H1 (cell line): Measurements from ENCODE around the gene CNDP2. TPM values are rescaled to one million over a fixed set of nuclear protein-coding genes. Genes with fewer than 3 reads are reported as not detected.

Experiments used
- CTCF ChIA-PET: fragments of 300-600 bp; sonication (Branson Sonifier 250); formaldehyde crosslinking; loops from one replicate; lab custom pipeline; 2021; ENCODE audit not compliant: partially characterized antibody; lab: Charles Lee
- POLR2A ChIA-PET: fragments of 300-600 bp; sonication (Branson Sonifier 250); formaldehyde crosslinking; loops from one replicate; lab custom pipeline; 2021; ENCODE audit warnings: inconsistent platforms; ENCODE audit not compliant: partially characterized antibody; lab: Charles Lee
- DNase-seq, 2 experiments: peaks; one replicate each; pipeline versions ENCODE4 v3.0.0 to v3.0.0-alpha.2; 2010 to 2022; ENCODE audit warnings: low spot score in 2 of 2, low read depth in 1 of 2, mixed read lengths in 1 of 2
- FAIRE-seq: peaks from 2 replicates; lab custom pipeline; 2011; peaks lifted over from hg19 to GRCh38; lab: Jason Lieb, UNC
- H2AFZ ChIP-seq: 2 replicates; pipeline ENCODE4 v1.8.1; 2012; ENCODE audit warnings: low read length, inconsistent platforms
- H2AK5ac ChIP-seq: 2 replicates; pipeline ENCODE4 v1.6.1; 2013; ENCODE audit warnings: low read depth, low read length
- H2BK120ac ChIP-seq: replicated peaks from 2 replicates; pipeline ENCODE3; 2013; ENCODE audit warnings: low read depth, low read length, inconsistent platforms
- H2BK12ac ChIP-seq: 2 replicates; pipeline ENCODE4 v1.6.1; 2013; ENCODE audit warnings: low read depth, low read length
- H2BK15ac ChIP-seq: 2 replicates; pipeline ENCODE4 v1.6.1; 2013; ENCODE audit warnings: low read length
- H2BK20ac ChIP-seq: 2 replicates; pipeline ENCODE4 v1.6.1; 2013; ENCODE audit warnings: low read length
- H2BK5ac ChIP-seq: 2 replicates; pipeline ENCODE4 v1.6.1; 2013; ENCODE audit warnings: low read depth, low read length
- H3K14ac ChIP-seq: 2 replicates; pipeline ENCODE4 v1.6.1; 2013; ENCODE audit warnings: inconsistent platforms; ENCODE audit not compliant: insufficient read length
- H3K18ac ChIP-seq: 2 replicates; pipeline ENCODE4 v1.6.1; 2013; ENCODE audit warnings: low read length; ENCODE audit errors: extremely low read depth
- H3K23ac ChIP-seq: 2 replicates; pipeline ENCODE4 v1.6.1; 2013; ENCODE audit warnings: inconsistent platforms; ENCODE audit not compliant: insufficient read length
- H3K23me2 ChIP-seq: 2 replicates; pipeline ENCODE4 v1.6.1; 2013; ENCODE audit warnings: low read depth, low read length
- H3K27ac ChIP-seq: 2 replicates; pipeline ENCODE4 v1.6.1; 2011; ENCODE audit warnings: low read depth, low read length, inconsistent platforms
- H3K27me3 ChIP-seq, 4 experiments: replicated peaks in 1 of 4; 1 replicate in 1 of 4; 2 replicates in 3 of 4; pipeline versions ENCODE4 v1.6.1 to v1.8.1; 2011 to 2013; ENCODE audit warnings: low read length in 3 of 4, mild to moderate bottlenecking in 3 of 4, inconsistent platforms in 2 of 4, mixed read lengths in 2 of 4, moderate library complexity in 1 of 4; ENCODE audit not compliant: control insufficient read depth in 3 of 4, insufficient read depth in 3 of 4; ENCODE audit errors: extremely low read depth in 1 of 4
- H3K36me3 ChIP-seq, 4 experiments: 2 replicates each; pipeline versions ENCODE4 v1.6.1 to v1.8.1; 2011 to 2013; ENCODE audit warnings: mild to moderate bottlenecking in 4 of 4, low read length in 3 of 4, moderate library complexity in 2 of 4, control low read depth in 1 of 4, inconsistent platforms in 1 of 4; ENCODE audit not compliant: insufficient read depth in 4 of 4, control insufficient read depth in 2 of 4
- H3K4ac ChIP-seq: replicated peaks from 2 replicates; pipeline ENCODE3; 2013; ENCODE audit warnings: low read length, low read depth, mixed read lengths, inconsistent platforms; ENCODE audit not compliant: insufficient read length
- H3K4me1 ChIP-seq, 4 experiments: replicated peaks in 1 of 4; 1 replicate in 1 of 4; 2 replicates in 3 of 4; pipeline versions ENCODE4 v1.6.1 to v1.8.1; 2011 to 2013; ENCODE audit warnings: low read length in 3 of 4, inconsistent platforms in 2 of 4, mixed read lengths in 1 of 4; ENCODE audit not compliant: insufficient read depth in 4 of 4, control insufficient read depth in 3 of 4
- H3K4me2 ChIP-seq, 2 experiments: 2 replicates each; pipeline versions ENCODE4 v1.6.1 to v1.8.1; 2011 to 2013; ENCODE audit warnings: low read depth in 2 of 2, low read length in 2 of 2, control low read depth in 1 of 2, inconsistent platforms in 1 of 2, mild to moderate bottlenecking in 1 of 2; ENCODE audit not compliant: insufficient read depth in 1 of 2
- H3K4me3 ChIP-seq, 4 experiments: fragments of 200-600, 300-600 bp in 1 of 4; sonication (generic), shearing (Covaris generic), sonication (Bioruptor Twin) in 1 of 4; 2 replicates each; pipeline versions ENCODE4 v1.5.1 to v1.8.1; 2011 to 2016; ENCODE audit warnings: low read length in 4 of 4, low read depth in 3 of 4, control low read depth in 2 of 4, inconsistent platforms in 2 of 4, mild to moderate bottlenecking in 2 of 4, mixed read lengths in 1 of 4, moderate library complexity in 1 of 4; ENCODE audit not compliant: insufficient read depth in 2 of 4; ENCODE audit errors: extremely low read depth in 1 of 4
- H3K56ac ChIP-seq: replicated peaks from 2 replicates; pipeline ENCODE3; 2013; ENCODE audit warnings: low read depth, mild to moderate bottlenecking, mixed read lengths, low read length, inconsistent platforms; ENCODE audit not compliant: insufficient read length
- H3K79me1 ChIP-seq: 2 replicates; pipeline ENCODE4 v1.6.1; 2013; ENCODE audit warnings: low read depth, low read length, control low read depth
- H3K79me2 ChIP-seq, 2 experiments: 2 replicates each; pipeline versions ENCODE4 v1.6.1 to v1.8.1; 2012 to 2013; ENCODE audit warnings: low read length in 2 of 2, mild to moderate bottlenecking in 2 of 2, inconsistent platforms in 1 of 2; ENCODE audit not compliant: insufficient read depth in 2 of 2, control insufficient read depth in 1 of 2
- H3K9ac ChIP-seq, 4 experiments: replicated peaks in 1 of 4; 1 replicate in 1 of 4; 2 replicates in 3 of 4; pipeline versions ENCODE4 v1.6.1 to v1.8.1; 2011 to 2013; ENCODE audit warnings: low read depth in 3 of 4, low read length in 3 of 4, control low read depth in 2 of 4, mild to moderate bottlenecking in 2 of 4, moderate library complexity in 2 of 4, inconsistent platforms in 1 of 4; ENCODE audit errors: extremely low read depth in 1 of 4
- H3K9me3 ChIP-seq, 2 experiments: 2 replicates each; pipeline versions ENCODE4 v1.6.1 to v1.8.1; 2012 to 2013; ENCODE audit warnings: mild to moderate bottlenecking in 2 of 2, moderate library complexity in 2 of 2, control low read depth in 1 of 2, inconsistent platforms in 1 of 2, low read depth in 1 of 2, low read length in 1 of 2, mixed read lengths in 1 of 2; ENCODE audit not compliant: insufficient read depth in 2 of 2
- H4K20me1 ChIP-seq, 2 experiments: replicated peaks in 1 of 2; 2 replicates each; pipeline versions ENCODE3 to v1.8.1; 2011 to 2013; ENCODE audit warnings: inconsistent platforms in 2 of 2, low read length in 2 of 2, mild to moderate bottlenecking in 1 of 2; ENCODE audit not compliant: insufficient read depth in 2 of 2, control insufficient read depth in 1 of 2
- H4K5ac ChIP-seq: 2 replicates; pipeline ENCODE4 v1.6.1; 2013; ENCODE audit warnings: low read length, low read depth, mixed read lengths, inconsistent platforms; ENCODE audit not compliant: insufficient read length
- H4K8ac ChIP-seq: 2 replicates; pipeline ENCODE4 v1.8.0; 2013; ENCODE audit warnings: mild to moderate bottlenecking, moderate library complexity, low read length, inconsistent platforms; ENCODE audit not compliant: insufficient read depth; ENCODE audit errors: extremely low read depth
- H4K91ac ChIP-seq: replicated peaks from 2 replicates; pipeline ENCODE3; 2013; ENCODE audit warnings: low read length, mixed read lengths, inconsistent platforms; ENCODE audit not compliant: insufficient read length
- ATF2 ChIP-seq: IDR thresholded peaks from 2 replicates; pipeline ENCODE4 v1.6.1; 2012; ENCODE audit warnings: low read length, inconsistent platforms
- BACH1 ChIP-seq: IDR thresholded peaks from 2 replicates; pipeline ENCODE4 v1.6.1; 2012; ENCODE audit warnings: low read length, improper control_type of control experiment
- E2F6 ChIP-seq: IDR thresholded peaks from 2 replicates; pipeline ENCODE4 v1.6.1; 2012; ENCODE audit warnings: inconsistent platforms
- KDM4A ChIP-seq: IDR thresholded peaks from one replicate; pipeline ENCODE4 v1.7.1; 2012; ENCODE audit warnings: low read depth, mild to moderate bottlenecking, moderate library complexity, low read length, inconsistent platforms; ENCODE audit not compliant: severe bottlenecking
- NANOG ChIP-seq: IDR thresholded peaks from 2 replicates; pipeline ENCODE4 v1.6.1; 2011; ENCODE audit warnings: low read length, low read depth, mild to moderate bottlenecking, inconsistent platforms; ENCODE audit not compliant: insufficient read depth, poor library complexity, severe bottlenecking
- PHF8 ChIP-seq: fragments of 200-600 bp; sonication (generic); conservative IDR thresholded peaks from 2 replicates; pipeline ENCODE4 v1.7.1; 2012; ENCODE audit warnings: low read depth, mild to moderate bottlenecking, inconsistent platforms, low read length, moderate library complexity
- RBBP5 ChIP-seq: IDR thresholded peaks from 2 replicates; pipeline ENCODE4 v1.7.1; 2012; ENCODE audit warnings: low read depth, mild to moderate bottlenecking, inconsistent platforms, low read length, moderate library complexity, borderline replicate concordance
- RNF2 ChIP-seq: fragments of 200-900, 300-1000 bp; sonication (generic); IDR thresholded peaks from 2 replicates; pipeline ENCODE4 v1.7.1; 2016; ENCODE audit warnings: borderline replicate concordance, low read depth, mild to moderate bottlenecking, antibody characterized with exemption, low read length; ENCODE audit not compliant: poor library complexity, severe bottlenecking; ENCODE audit errors: missing control alignments
- SP4 ChIP-seq: IDR thresholded peaks from 2 replicates; pipeline ENCODE4 v1.6.1; 2012; ENCODE audit warnings: low read length, inconsistent platforms
- TBP ChIP-seq: IDR thresholded peaks from 2 replicates; pipeline ENCODE4 v1.6.1; 2011; ENCODE audit warnings: low read depth, low read length, improper control_type of control experiment
- WGBS, 2 experiments: shearing (Covaris generic) in 1 of 2; methylation state at CpG; one replicate each; pipeline versions ENCODE4 v1.1.6 to v1.1.7; 2013 to 2015; ENCODE audit warnings: low lambda C conversion rate in 2 of 2, mixed read lengths in 2 of 2, inconsistent platforms in 1 of 2, low coverage in 1 of 2, missing lambda C conversion rate in 1 of 2; ENCODE audit not compliant: insufficient replicate concordance in 2 of 2, insufficient coverage in 1 of 2, insufficient read length in 1 of 2; ENCODE audit errors: extremely low coverage in 1 of 2, missing lambda C conversion rate in 1 of 2; 5-methylcytosine and 5-hydroxymethylcytosine counted together
- polyA plus RNA-seq, 7 experiments: library from polyadenylated mRNA; depleted of rRNA in 3 of 7; stranded (reverse) in 5 of 7; unstranded in 2 of 7; fragments of >200 nt in 5 of 7; fragments of 200-250 nt in 2 of 7; gene quantifications; 1 replicate in 5 of 7; 2 replicates in 1 of 7; 4 replicates in 1 of 7; pipeline versions ENCODE4 v1.2.1 to v1.2.3, GENCODE V29; 2011 to 2013; ENCODE audit warnings: missing spikeins in 2 of 7, mixed read lengths in 2 of 7
- total RNA-seq: library from RNA; stranded (reverse); fragmentation: NEBNext Ultra II Directional; extraction: Animal tissue kit (Norgen Biotek cat#: 25700); gene quantifications from 2 replicates; pipeline ENCODE4 v1.2.1, GENCODE V29; 2021

The CNDP2 gene
- total and polyA plus RNA-seq, 2 of the 8 experiments (the other 6 are each of a cell fraction or from before 2014, with no cell fraction given) = 71.8 to 243 TPM

- Histone ChIP-seq H3K36me3 (no peaks in the 10 kb centered on the region; a peak in 1 of 8 replicates), H2BK5ac (no peak overlapping the region), H4K20me1 (no peaks in the 10 kb centered on the region), H3K79me2 (no peaks in the 10 kb centered on the region), H3K23me2 (peaks cover 7% of the 10 kb centered on the region; the same call in 1 of the 2 replicates), H3K4ac (no peak overlapping the region), H2AK5ac (no peak overlapping the region), H2BK20ac (no peak overlapping the region), H3K9ac (no peak overlapping the region), H3K4me1 (peaks cover 0 to 7% (median 1%) of the 10 kb centered on the region in 4 experiments; a peak in 2 of 7 replicates), H2BK15ac (no peak overlapping the region), H4K5ac (no peak overlapping the region), H3K56ac (no peak overlapping the region), H3K27ac (no peak overlapping the region), H4K8ac (no peak overlapping the region), H3K18ac (no peak overlapping the region), H2BK120ac (no peak overlapping the region), H4K91ac (no peak overlapping the region), H3K14ac (no peak overlapping the region), H3K79me1 (no peaks in the 10 kb centered on the region), H3K9me3 (no peaks in the 10 kb centered on the region), H3K4me2 (no peak overlapping the region), H2AFZ (no peak overlapping the region), H2BK12ac (no peak overlapping the region), H3K27me3 (peaks cover 23 to 42% (median 32%) of the 10 kb centered on the region in 4 experiments), H3K4me3 (no peak overlapping the region), H3K23ac (no peak overlapping the region)
- ChIA-PET POLR2A (no interaction called here), CTCF (interaction anchor here (0.7 to 1.8 kb wide), 3 partner anchors 10 to 23 kb away, joined by 3 to 9 read pairs (median 4); no protein-coding TSS in a partner anchor)
- FAIRE-seq (no peak), DNase-seq (no peak)
- WGBS, 2 experiments = 90% methylated on average over 6 of the region's 6 CpGs; no CpG with 5 or more reads in 1 of the 2 experiments
- TF ChIP-seq PHF8 = no peak
- no peak for TF ChIP-seq E2F6
- no peak for TF ChIP-seq RNF2
- TF ChIP-seq TBP = no peak
- TF ChIP-seq SP4 = no peak
- TF ChIP-seq NANOG = no peak
- no peak for TF ChIP-seq BACH1
- no peak for TF ChIP-seq KDM4A
- no peak for TF ChIP-seq ATF2
- TF ChIP-seq RBBP5 = no peak
Observed at GRCh38 chr18:74453642-74454198, 42.4 kb upstream of the CNDP2 start.
